HG02571 (cell line): Measurements from ENCODE around the gene MLC1.

Source experiments
- ATAC-seq: cut with Tn5 transposase; IDR thresholded peaks from one replicate; pipeline ENCODE4 v1.9.1; 2021; ENCODE audit warnings: mild to moderate bottlenecking, moderate library complexity; ENCODE audit not compliant: unreplicated experiment

Gene MLC1

DNA sequence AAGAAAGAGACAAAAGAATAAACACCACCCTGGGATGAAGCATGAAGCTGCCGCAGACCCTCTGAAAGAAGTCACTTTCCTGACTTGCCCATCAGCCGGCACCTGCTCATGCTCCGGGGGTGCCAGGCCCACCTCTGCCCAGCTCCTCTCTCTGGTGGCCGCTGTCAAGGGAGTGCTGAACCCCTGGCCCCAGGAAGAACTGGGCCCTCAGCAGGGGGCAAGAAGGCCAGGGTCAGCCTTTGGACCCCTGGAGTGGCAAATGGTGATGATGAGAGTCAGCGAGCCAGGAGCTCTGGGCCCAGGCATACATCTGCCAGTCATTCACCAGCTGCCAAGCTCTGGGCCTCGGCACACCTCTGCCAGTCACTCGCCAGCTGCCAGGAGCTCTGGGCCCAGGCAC lies 44.5 kb downstream of the MLC1 start:
- ATAC-seq, result no peak

GRCh38 chr22:50039669-50040443 lies 45.4 kb downstream of the MLC1 start:
- no peak for ATAC-seq

DNA sequence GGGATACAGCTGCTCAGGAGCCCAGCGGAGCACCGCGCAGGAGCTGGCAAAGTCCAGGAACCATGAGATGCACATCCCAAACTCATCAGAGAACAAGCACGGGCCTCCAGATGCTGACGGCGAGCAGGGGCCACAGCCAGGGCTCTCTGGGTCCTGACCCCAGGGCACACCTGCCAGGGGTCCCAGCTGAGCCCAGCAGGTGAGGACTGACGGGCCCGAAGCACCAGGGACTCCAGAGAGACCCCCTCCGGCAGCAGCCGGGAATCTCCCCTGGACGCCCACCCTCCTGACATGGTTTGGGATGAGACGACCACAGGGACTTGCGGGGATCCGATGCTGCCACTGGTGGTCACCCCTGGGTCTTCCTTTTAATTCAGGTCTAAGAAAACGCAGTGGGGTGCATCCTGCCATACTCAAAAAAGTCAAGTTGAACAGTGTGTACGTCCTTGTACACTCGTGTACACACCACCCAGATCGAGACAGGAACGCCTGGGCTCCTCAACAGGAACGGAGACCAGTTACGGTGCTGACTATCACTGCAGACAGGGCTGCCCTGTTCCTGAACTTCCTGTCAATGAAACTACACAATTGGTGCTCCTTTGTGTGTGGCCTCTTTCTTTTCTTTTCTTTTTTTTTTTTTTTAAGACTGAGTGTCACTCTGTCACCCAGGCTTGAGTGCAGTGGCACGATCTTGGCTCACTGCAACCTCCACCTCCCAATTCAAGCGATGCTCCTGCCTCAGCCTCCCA lies 49.1 kb downstream of the MLC1 start:
- no peak for ATAC-seq

GRCh38 chr22:50035131-50035881 lies 49.9 kb downstream of the MLC1 start:
- ATAC-seq, result no peak

DNA sequence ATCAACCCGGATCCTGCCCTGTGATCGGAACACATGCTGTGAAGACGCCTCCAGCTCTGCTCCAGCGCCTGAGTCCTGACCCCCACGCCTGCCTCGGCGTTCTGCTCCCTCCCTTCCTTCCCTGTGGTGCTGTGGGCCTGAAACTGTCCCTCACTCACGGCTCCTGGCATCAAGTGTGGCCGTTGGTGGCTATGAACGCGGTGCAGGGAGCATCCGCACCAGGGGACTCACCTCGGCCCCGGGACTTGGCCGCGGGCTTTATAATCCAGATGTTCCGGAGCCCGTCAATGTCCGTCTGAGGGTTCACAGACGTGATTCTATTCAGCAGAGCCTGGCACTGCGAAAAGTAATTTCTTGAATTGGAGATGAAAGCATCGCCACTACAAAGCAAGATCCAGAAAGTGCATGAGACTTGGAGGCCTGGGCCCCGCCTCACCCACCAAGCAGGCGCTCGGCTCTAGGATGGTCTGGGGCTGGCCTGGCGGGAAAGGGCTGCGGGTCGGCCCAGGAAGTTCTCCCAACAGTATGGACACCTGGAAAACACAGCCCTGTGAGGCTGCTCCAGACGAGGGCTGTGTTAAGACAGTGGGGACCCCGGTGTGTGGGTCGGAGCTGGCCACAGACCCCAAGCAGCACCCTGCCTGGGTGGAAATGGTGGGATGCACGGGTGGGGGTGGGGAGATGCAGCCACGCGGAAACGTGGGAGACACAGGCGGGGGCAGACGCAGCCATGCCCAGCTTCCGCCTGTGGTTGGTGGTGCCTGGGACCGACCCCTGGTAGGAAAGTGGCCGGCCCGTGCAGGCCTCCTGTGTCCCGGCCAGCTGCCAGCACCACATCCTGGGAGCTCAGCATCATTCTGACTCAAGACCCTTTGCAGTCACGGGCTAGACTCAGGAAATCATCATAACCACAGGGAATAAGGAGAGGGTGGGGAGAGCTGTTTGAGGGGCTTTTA lies 50.8 kb downstream of the MLC1 start:
- ATAC-seq, result no peak

- ATAC-seq, result no peak
These were observed 52.2 kb downstream of the MLC1 start for GRCh38 chr22:50032941-50033601.

DNA sequence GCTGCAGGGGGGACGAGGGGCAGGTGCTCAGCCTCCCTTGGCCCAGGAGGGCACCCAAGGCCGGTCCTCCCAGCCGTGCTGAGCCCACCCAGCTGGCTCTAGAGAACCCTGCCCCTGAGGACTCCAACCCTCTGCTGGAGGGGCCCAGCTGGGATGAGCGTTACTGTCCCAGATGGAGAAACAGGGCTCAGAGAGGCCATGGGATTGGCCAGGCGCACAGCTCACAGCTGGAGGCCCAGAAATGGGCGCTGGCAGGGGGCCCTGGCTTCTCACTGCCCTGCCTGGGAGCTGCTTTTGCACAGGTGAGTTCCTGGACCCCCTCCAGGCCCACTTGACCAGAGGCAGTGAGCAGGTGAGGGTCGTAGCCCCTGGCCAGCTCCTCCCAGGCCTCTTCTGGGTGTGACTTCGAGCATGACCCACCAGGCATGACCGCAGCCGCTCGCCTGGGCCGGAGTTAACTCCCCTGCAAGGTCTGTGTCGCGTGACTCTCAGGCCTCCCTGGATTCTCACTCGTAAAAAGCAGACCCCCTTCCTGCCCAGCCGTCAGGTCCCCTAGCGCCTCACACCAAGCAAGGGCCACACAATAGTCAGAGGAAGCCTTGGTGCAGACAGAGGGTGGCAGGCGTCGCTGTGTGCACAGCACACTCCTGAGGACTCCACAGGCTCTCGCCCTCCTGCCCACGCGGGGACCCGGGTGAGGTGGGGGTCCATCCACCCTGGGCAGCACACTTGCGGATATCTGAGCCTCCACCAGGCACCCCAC lies 52.9 kb downstream of the MLC1 start:
- no peak for ATAC-seq

DNA sequence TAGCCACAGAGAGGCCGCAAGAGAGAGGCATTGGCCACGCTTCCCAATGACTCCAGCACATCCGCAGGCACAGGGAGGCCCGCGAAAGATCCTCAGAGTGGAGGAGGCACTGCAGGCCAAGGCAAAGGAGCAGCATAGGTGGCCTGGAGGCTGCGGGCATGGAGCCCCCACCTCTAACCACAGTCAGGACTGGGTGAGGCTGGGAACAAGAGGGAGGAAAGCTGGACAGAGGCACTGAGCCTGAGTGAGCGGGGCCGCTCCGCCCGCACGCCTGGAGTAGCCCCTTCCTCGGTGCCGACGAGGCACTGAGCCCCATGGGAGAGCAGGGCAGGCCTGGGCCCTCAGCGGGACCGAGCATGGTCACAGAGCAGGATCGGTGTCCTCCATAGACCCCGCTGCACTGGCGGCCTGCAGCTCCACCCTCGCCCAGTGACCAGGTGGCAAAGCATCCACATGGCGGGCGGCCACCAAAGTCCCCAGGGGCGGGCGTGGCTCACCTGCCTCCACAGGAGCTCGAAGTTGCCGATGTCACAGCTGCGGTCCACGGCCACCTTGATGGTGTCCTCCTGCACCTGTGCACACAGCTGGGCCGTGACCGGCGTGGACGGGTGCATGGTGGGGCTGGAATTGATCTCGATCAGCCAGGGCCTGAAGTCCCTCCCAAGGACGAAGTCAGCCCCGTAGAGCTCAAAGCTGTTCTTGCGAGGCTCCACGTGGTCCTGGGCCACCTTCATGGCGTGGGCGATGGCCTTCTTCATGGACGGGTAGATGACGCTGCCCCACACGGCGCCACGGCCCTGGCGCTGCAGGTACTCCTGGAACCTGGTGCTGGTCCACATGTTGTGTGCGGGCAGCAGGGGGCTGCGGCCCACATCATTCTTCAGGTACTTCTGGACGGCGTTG lies 53.8 kb downstream of the MLC1 start:
- ATAC-seq, result no peak

GRCh38 chr22:50030297-50031188 lies 54.7 kb downstream of the MLC1 start:
- no peak for ATAC-seq

DNA sequence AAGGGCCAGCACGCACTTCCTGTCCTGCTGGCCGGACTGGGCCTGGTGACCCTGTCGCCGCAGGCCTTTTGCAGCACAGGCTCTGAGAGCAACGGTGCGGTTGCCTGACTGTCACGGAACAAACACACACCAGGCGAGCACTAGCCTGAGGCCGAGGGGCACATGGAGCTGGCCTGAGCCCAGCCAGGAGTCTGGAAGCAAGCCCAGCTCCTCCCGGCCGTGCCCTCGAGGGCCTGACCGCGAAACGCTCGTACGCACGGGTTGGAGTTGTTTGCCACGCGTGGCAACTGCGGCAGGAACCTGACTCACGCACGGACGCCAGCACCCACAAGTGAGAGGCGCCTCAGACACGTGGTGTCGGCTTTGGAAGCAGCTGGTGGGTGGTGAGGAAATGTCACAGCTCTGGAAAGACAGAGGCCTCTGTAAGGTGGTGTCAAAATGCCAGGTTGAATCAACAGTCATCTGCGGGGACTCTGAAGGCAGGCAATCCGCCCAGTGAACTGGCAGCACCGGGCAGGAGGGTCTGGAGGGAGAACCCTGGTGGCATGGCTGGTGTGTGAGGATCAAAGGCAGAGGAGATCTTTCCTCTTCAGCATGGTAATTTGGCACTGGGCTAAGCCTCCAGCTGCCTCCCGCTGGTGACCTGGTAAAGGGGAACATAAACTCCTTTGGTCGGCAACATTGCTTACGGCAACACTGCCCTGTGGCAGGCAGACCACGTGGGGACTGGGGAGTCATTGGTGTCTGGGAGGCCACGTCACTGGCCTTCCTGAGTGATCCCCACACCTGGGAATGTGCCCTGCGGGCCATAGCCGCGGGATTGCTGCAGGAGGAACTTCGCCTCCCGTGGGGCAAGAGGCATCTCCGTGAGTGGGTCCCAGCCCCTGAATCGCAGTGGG lies 57.3 kb downstream of the MLC1 start:
- no peak for ATAC-seq

DNA sequence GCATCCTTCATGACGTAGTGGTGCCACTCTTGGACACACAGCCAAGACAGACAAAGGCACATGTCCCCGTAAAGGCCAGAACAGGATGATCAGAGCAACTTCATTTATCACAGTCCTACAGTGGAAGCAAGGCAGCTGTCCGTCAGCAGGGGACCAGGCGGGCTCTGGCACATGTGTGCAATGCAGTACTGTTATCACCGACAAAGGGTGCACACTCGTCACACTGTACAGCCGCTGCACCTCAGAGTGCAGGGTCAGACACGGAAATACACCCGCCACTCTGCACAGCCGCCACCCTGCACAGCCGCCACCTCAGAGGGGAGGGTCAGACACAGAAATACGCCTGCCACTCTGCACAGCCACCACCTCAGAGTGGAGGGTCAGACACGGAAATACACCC lies 59.2 kb downstream of the MLC1 start:
- no peak for ATAC-seq

GRCh38 chr22:50022171-50022819 lies 62.9 kb downstream of the MLC1 start:
- ATAC-seq, result no peak

DNA sequence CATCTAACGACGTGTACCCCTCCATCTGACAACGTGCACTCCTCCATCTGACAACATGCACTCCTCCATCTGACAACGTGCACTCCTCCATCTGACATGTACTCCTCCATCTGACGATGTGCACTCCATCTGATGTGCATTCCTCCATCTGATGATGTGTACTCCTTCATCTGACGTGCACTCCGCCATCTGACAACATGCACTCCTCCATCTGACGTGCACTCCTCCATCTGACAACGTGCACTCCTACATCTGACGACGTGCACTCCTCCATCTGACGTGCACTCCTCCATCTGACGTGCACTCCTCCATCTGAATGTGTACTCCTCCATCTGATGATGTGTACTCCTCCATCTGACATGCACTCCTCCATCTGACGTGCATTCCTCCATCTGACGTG lies 64.6 kb downstream of the MLC1 start:
- ATAC-seq, result no peak

- ATAC-seq, result no peak
These were observed 65.9 kb downstream of the MLC1 start for GRCh38 chr22:50019316-50019715.

DNA sequence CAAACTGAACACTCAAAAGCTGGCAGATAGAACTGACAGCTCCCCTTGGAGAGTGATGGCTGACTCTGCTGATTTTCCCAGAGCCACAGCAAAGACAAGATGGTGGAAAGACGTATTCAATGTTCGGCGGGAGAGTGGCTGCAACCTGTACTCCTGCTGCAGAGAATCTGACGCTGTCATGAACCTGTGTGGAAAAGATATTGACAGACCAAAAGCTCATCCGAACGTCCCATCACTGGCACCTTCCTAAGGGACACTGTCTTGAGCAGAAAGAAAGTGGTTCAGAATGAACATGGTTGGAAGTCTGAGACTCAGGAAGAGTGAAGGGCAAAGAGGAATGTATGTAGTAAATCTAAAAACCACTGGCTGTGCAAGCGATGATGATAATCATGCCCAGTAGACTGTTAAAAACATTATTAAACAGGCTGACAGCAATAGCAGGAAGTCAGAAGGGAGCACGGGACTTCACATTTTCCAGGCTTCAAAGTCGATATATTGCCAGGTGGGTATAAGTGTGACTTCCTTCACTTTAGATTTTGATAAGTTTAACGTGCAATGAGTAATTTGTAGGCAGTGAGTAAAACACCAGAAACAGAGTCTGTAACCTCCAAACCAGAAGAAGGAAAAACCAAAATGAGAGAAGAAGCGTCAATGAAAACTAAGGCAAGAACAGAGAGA lies 66.5 kb downstream of the MLC1 start:
- no peak for ATAC-seq
